Cardiac fibroblast (primary cell): Measurements from ENCODE around the gene NAV2.

Experiments used
- DNase-seq, 2 donors: peaks; one replicate each; pipeline versions ENCODE4 v3.0.0 to v3.0.0-alpha.2; 2010; ENCODE audit warnings: low read depth in 2 of 2
- H3K4me3 ChIP-seq, 2 donors: replicated peaks in 1 of 2; 1 replicate in 1 of 2; 2 replicates in 1 of 2; pipeline ENCODE4 v1.5.1; 2011; ENCODE audit warnings: low read depth in 2 of 2, low read length in 2 of 2, mild to moderate bottlenecking in 2 of 2, moderate library complexity in 1 of 2
- CTCF ChIP-seq: IDR thresholded peaks from one replicate; pipeline ENCODE4 v1.5.1; 2011; ENCODE audit warnings: low read depth, mild to moderate bottlenecking, low read length, inconsistent platforms

The NAV2 gene

GRCh38 chr11:20055312-20055711 lies 342.7 kb downstream of the NAV2 start:
- H3K4me3 ChIP-seq = no peak overlapping the region
- no peak for DNase-seq
- no peak for TF ChIP-seq CTCF

- no peak for TF ChIP-seq CTCF
- DNase-seq = peak in 1 of 2 donors; percentile 37
- H3K4me3 ChIP-seq = no peak overlapping the region
Observed at GRCh38 chr11:20056109-20056949, 343.7 kb downstream of the NAV2 start.

GRCh38 chr11:20056950-20057943 lies 344.6 kb downstream of the NAV2 start:
- DNase-seq = peak in 1 of 2 donors; percentile 29
- H3K4me3 ChIP-seq = no peak overlapping the region
- TF ChIP-seq CTCF = no peak

- TF ChIP-seq CTCF = no peak
- DNase-seq = peak in 1 of 2 donors; percentile 16
- no peak overlapping the region for H3K4me3 ChIP-seq
Observed at GRCh38 chr11:20058749-20059458, 346.3 kb downstream of the NAV2 start.

- no peak overlapping the region for H3K4me3 ChIP-seq
- DNase-seq = peak; percentile 31 to 36
- no peak for TF ChIP-seq CTCF
Observed at GRCh38 chr11:20059587-20060021, 347.0 kb downstream of the NAV2 start.

- TF ChIP-seq CTCF = no peak
- no peak overlapping the region for H3K4me3 ChIP-seq
- no peak for DNase-seq
Observed at GRCh38 chr11:20060181-20060580, 347.5 kb downstream of the NAV2 start.
